ENCODE data around the gene JAG2. TPM values are rescaled to one million over a fixed set of nuclear protein-coding genes. Genes with fewer than 3 reads are reported as not detected.

JAG2 gene
- total and polyA plus RNA-seq, 12 donors, result 0.83 to 16.2 (median 4.0) TPM

GRCh38 chr14:105154476-105154871, 14.1 kb downstream of the JAG2 start:
- 66 to 77% (median 71%) methylated on average over 12 of the region's 12 CpGs for WGBS, 4 donors
- H3K36me3 ChIP-seq (replicated peaks in 1 of 2), result no peaks in the 10 kb centered on the region
- H3K27ac ChIP-seq, result no peak overlapping the region

GRCh38 chr14:105153739-105154475, 14.7 kb downstream of the JAG2 start:
- 82 to 91% (median 87%) methylated on average over 9 to 26 of the region's 26 CpGs for WGBS, 4 donors
- Histone ChIP-seq H3K9me3 (replicated peaks in 1 of 3) (no peaks in the 10 kb centered on the region), H3K27ac (peak overlapping the region in 1 of 5 donors; percentile 58), H3K4me3 (no peak overlapping the region), H3K4me1 (replicated peaks in 1 of 2) (no peaks in the 10 kb centered on the region), H3K27me3 (peaks cover 5% of the 10 kb centered on the region), H3K36me3 (replicated peaks in 1 of 2) (no peaks in the 10 kb centered on the region)
- DNase-seq, result no peak
- TF ChIP-seq POLR2A (IDR thresholded peaks at IDR 0.05) (no peak), CTCF (IDR thresholded peaks at IDR 0.05) (no peak)
- intact Hi-C loops (cut with DNase I), result no loop called here

More at GRCh38 chr14:105154476-105154871, 14.1 kb downstream of the JAG2 start:
- Histone ChIP-seq H3K4me1 (replicated peaks in 1 of 2) (no peaks in the 10 kb centered on the region), H3K27me3 (peaks cover 5% of the 10 kb centered on the region), H3K9me3 (replicated peaks in 1 of 3) (no peaks in the 10 kb centered on the region), H3K4me3 (no peak overlapping the region)
- TF ChIP-seq POLR2A (IDR thresholded peaks at IDR 0.05) (no peak), CTCF (IDR thresholded peaks at IDR 0.05) (no peak)
- intact Hi-C loops (cut with DNase I), result no loop called here
- no peak for DNase-seq

GRCh38 chr14:105153331-105153731, 15.2 kb downstream of the JAG2 start:
- no peak overlapping the region for H3K4me3 ChIP-seq
- H3K9me3 ChIP-seq (replicated peaks in 1 of 3), result no peaks in the 10 kb centered on the region
- H3K27ac ChIP-seq, result peak overlapping the region in 1 of 5 donors; percentile 58
- H3K27me3 ChIP-seq, result peaks cover 2% of the 10 kb centered on the region
- WGBS, 4 donors, result 55 to 60% (median 58%) methylated on average over 4 to 18 of the region's 18 CpGs; no CpG with 5 or more reads in 1 of the 4 donors
- no peaks in the 10 kb centered on the region for H3K4me1 ChIP-seq (replicated peaks in 1 of 2)
- TF ChIP-seq POLR2A (IDR thresholded peaks at IDR 0.05) (no peak), CTCF (IDR thresholded peaks at IDR 0.05) (no peak)
- peak in 2 of 7 donors; percentile 19 to 37 for DNase-seq
- intact Hi-C loops (cut with DNase I), result no loop called here
- no peaks in the 10 kb centered on the region for H3K36me3 ChIP-seq (replicated peaks in 1 of 2)

GRCh38 chr14:105152794-105153241, 15.8 kb downstream of the JAG2 start:
- no peaks in the 10 kb centered on the region for H3K36me3 ChIP-seq (replicated peaks in 1 of 2)
- no peaks in the 10 kb centered on the region for H3K9me3 ChIP-seq (replicated peaks in 1 of 3)
- H3K27me3 ChIP-seq, result no peaks in the 10 kb centered on the region
- intact Hi-C loops (cut with DNase I), result no loop called here
- H3K27ac ChIP-seq, result peak overlapping the region in 1 of 5 donors; percentile 23
- H3K4me3 ChIP-seq, result no peak overlapping the region
- WGBS, 4 donors, result 51 to 78% (median 68%) methylated on average over 7 to 14 of the region's 14 CpGs
- no peak for DNase-seq
- TF ChIP-seq CTCF (IDR thresholded peaks at IDR 0.05) (no peak), POLR2A (IDR thresholded peaks at IDR 0.05) (no peak)
- H3K4me1 ChIP-seq (replicated peaks in 1 of 2), result no peaks in the 10 kb centered on the region
